ENCODE data around the gene ARID4B.

- TF ChIP-seq CTCF (IDR thresholded peaks at IDR 0.05) = no peak
- no peak for TF ChIP-seq POLR2AphosphoS5 (IDR thresholded peaks at IDR 0.05)
- TF ChIP-seq EP300 (IDR thresholded peaks at IDR 0.05) = no peak
Observed at GRCh38 chr1:235329139-235329902, 1.3 kb upstream of the ARID4B start.

Measured in gastroesophageal sphincter (tissue), 3 donors.